Measurements from ENCODE around the gene GPC3. TPM values are rescaled to one million over a fixed set of nuclear protein-coding genes. Genes with fewer than 3 reads are reported as not detected.

The GPC3 gene
- total RNA-seq, 3 donors from 2014 or later (not counting 1 experiment from before 2014, with no cell fraction given): not detected

GRCh38 chrX:133813971-133814370 is 171.4 kb downstream of the GPC3 start:
- H3K9me3 Mint-ChIP-seq: no peaks in the 10 kb centered on the region
- H3K27ac ChIP-seq (ENCODE audit: low read length): no peak overlapping the region
- WGBS (ENCODE audit: insufficient coverage): 92% methylated on average over 5 of the region's 6 CpGs
- no peak overlapping the region for H3K27ac Mint-ChIP-seq
- H3K4me3 ChIP-seq (ENCODE audit: low read length): no peak overlapping the region
- H3K27me3 Mint-ChIP-seq (ENCODE audit: low read depth in 2 of 2): peaks cover 4 to 62% of the 10 kb centered on the region in 2 donors
- no peaks in the 10 kb centered on the region for H3K36me3 ChIP-seq (ENCODE audit: control insufficient read depth, insufficient read depth, low read length)
- H3K36me3 Mint-ChIP-seq: no peaks in the 10 kb centered on the region
- no peak for DNase-seq
- intact Hi-C loops (cut with micrococcal nuclease): no loop called here
- TF ChIP-seq CTCF (IDR thresholded peaks at IDR 0.05): no peak
- no peak for ATAC-seq
- H3K4me3 Mint-ChIP-seq: no peak overlapping the region
- no peaks in the 10 kb centered on the region for H3K4me1 ChIP-seq (ENCODE audit: control insufficient read depth, insufficient read depth, low read length)
- no peaks in the 10 kb centered on the region for H3K27me3 ChIP-seq (ENCODE audit: control insufficient read depth, insufficient read depth, low read length)
- H3K9me3 ChIP-seq (ENCODE audit: control insufficient read depth, insufficient read depth, low read length): no peaks in the 10 kb centered on the region
- H3K4me1 Mint-ChIP-seq: no peaks in the 10 kb centered on the region

GRCh38 chrX:133812402-133812801 is 173.0 kb downstream of the GPC3 start:
- no peaks in the 10 kb centered on the region for H3K9me3 ChIP-seq (ENCODE audit: control insufficient read depth, insufficient read depth, low read length)
- no peak overlapping the region for H3K27ac ChIP-seq (ENCODE audit: low read length)
- Mint-ChIP-seq H3K36me3 (no peaks in the 10 kb centered on the region), H3K4me3 (no peak overlapping the region), H3K27me3 (ENCODE audit: low read depth in 2 of 2) (peaks cover 4 to 69% of the 10 kb centered on the region in 2 donors), H3K27ac (no peak overlapping the region), H3K9me3 (no peaks in the 10 kb centered on the region), H3K4me1 (no peaks in the 10 kb centered on the region)
- 87% methylated on average over 3 of the region's 3 CpGs for WGBS (ENCODE audit: insufficient coverage)
- DNase-seq (no peak), ATAC-seq (no peak)
- no peaks in the 10 kb centered on the region for H3K4me1 ChIP-seq (ENCODE audit: control insufficient read depth, insufficient read depth, low read length)
- intact Hi-C loops (cut with micrococcal nuclease): no loop called here
- H3K4me3 ChIP-seq (ENCODE audit: low read length): no peak overlapping the region
- no peaks in the 10 kb centered on the region for H3K36me3 ChIP-seq (ENCODE audit: control insufficient read depth, insufficient read depth, low read length)
- no peak for TF ChIP-seq CTCF (IDR thresholded peaks at IDR 0.05)
- no peaks in the 10 kb centered on the region for H3K27me3 ChIP-seq (ENCODE audit: control insufficient read depth, insufficient read depth, low read length)

- Histone ChIP-seq H3K36me3 (ENCODE audit: control insufficient read depth, insufficient read depth, low read length) (no peaks in the 10 kb centered on the region), H3K4me1 (ENCODE audit: control insufficient read depth, insufficient read depth, low read length) (no peaks in the 10 kb centered on the region), H3K9me3 (ENCODE audit: control insufficient read depth, insufficient read depth, low read length) (no peaks in the 10 kb centered on the region), H3K27ac (ENCODE audit: low read length) (no peak overlapping the region), H3K27me3 (ENCODE audit: control insufficient read depth, insufficient read depth, low read length) (no peaks in the 10 kb centered on the region), H3K4me3 (ENCODE audit: low read length) (no peak overlapping the region)
- intact Hi-C loops (cut with micrococcal nuclease): no loop called here
- Mint-ChIP-seq H3K36me3 (no peaks in the 10 kb centered on the region), H3K27ac (no peak overlapping the region), H3K4me3 (no peak overlapping the region), H3K9me3 (no peaks in the 10 kb centered on the region), H3K27me3 (ENCODE audit: low read depth in 2 of 2) (peaks cover 0 to 65% of the 10 kb centered on the region in 2 donors), H3K4me1 (no peaks in the 10 kb centered on the region)
- TF ChIP-seq CTCF (IDR thresholded peaks at IDR 0.05): no peak
- ATAC-seq (no peak), DNase-seq (no peak)
- 86% methylated on average over 1 of the region's 3 CpGs for WGBS (ENCODE audit: insufficient coverage)
These were observed 174.5 kb downstream of the GPC3 start for GRCh38 chrX:133810925-133811324.

GRCh38 chrX:133804072-133804471 is 181.3 kb downstream of the GPC3 start:
- DNase-seq: no peak
- Histone ChIP-seq H3K27me3 (ENCODE audit: control insufficient read depth, insufficient read depth, low read length) (no peaks in the 10 kb centered on the region), H3K4me1 (ENCODE audit: control insufficient read depth, insufficient read depth, low read length) (no peaks in the 10 kb centered on the region), H3K4me3 (ENCODE audit: low read length) (no peak overlapping the region), H3K9me3 (ENCODE audit: control insufficient read depth, insufficient read depth, low read length) (no peaks in the 10 kb centered on the region), H3K36me3 (ENCODE audit: control insufficient read depth, insufficient read depth, low read length) (no peaks in the 10 kb centered on the region), H3K27ac (ENCODE audit: low read length) (no peak overlapping the region)
- no peak for ATAC-seq
- peaks cover 3 to 57% of the 10 kb centered on the region in 2 donors for H3K27me3 Mint-ChIP-seq (ENCODE audit: low read depth in 2 of 2)
- no peak overlapping the region for H3K4me3 Mint-ChIP-seq
- H3K36me3 Mint-ChIP-seq: no peaks in the 10 kb centered on the region
- no peaks in the 10 kb centered on the region for H3K4me1 Mint-ChIP-seq
- no peak for TF ChIP-seq CTCF (IDR thresholded peaks at IDR 0.05)
- no peaks in the 10 kb centered on the region for H3K9me3 Mint-ChIP-seq
- 96% methylated on average over 6 of the region's 6 CpGs for WGBS (ENCODE audit: insufficient coverage)
- no peak overlapping the region for H3K27ac Mint-ChIP-seq
- intact Hi-C loops (cut with micrococcal nuclease): no loop called here

Measured in natural killer cell (primary cell).